PC-9 (cell line): ENCODE measurements around the gene TNFRSF4.

Source experiments
- CTCF ChIP-seq: fragments of 200-600 bp; sonication (generic); conservative IDR thresholded peaks from 2 replicates; pipeline ENCODE4 v1.6.1; 2017; ENCODE audit warnings: mixed run types, antibody characterized with exemption, mild to moderate bottlenecking, moderate library complexity
- EZH2 ChIP-seq: fragments of 200-600 bp; sonication (generic); IDR thresholded peaks from 2 replicates; pipeline ENCODE4 v1.8.0; 2017; ENCODE audit warnings: antibody characterized with exemption, low read depth

- no peak for TF ChIP-seq CTCF
- no peak for TF ChIP-seq EZH2
Measured at GRCh38 chr1:1250786-1251284, 36.9 kb upstream of the TNFRSF4 start.
